ENCODE measurements around the gene YOD1.

DNA sequence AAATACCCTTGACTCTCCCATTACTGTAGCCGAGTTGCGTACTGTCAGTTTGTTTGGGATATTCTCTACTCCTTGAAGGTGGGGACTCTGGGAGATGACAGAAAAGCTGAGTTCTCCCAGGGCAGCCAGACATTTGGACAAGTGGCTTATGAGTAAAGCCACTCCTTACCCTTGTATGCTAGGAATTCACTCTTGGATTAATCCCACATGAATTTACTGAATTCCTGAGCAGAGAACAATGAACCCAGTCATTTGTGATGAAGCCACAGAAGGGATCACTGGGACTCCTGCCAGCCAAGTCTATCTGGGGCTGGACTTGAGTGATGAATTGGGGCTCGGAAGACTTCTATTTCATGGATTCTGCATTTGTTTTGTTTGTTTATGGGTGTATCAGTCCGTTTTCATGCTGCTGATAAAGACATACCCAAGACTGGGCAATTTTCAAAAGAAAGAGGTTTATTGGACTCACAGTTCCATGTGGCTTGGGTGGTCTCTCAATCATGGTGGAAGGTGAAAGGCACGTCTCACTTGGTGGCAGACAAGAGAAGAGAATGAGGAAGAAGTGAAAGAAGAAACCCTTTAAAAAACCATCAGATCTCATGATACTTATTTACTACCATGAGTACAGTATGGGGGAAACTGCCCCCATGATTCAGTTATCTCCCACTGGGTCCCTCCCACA, 43.5 kb downstream of the YOD1 start:
- TF ChIP-seq CTCF (conservative IDR thresholded peaks at IDR 0.05) (no peak), ZFX (IDR thresholded peaks at IDR 0.05) (no peak)
